HepG2 (cell line): Measurements from ENCODE around the gene SPINK6. TPM values are rescaled to one million over a fixed set of nuclear protein-coding genes. Genes with fewer than 3 reads are reported as not detected.

ENCODE experiments used
- ATAC-seq: fragments of 200-7000 bp; cut with Tn5 transposase; 3 replicates; pipeline ENCODE4 v1.9.1; 2020; ENCODE audit warnings: mild to moderate bottlenecking, moderate library complexity
- BruUV-seq: library from RNA; stranded (reverse); fragments of 400-500 nt; replicated peaks from 2 replicates; lab custom pipeline; 2021; lab: Mats Ljungman, UMichigan
- CTCF ChIA-PET: fragments of 300-600 bp; formaldehyde crosslinking; extraction: SDS; loops from one replicate; lab custom pipeline; 2021; ENCODE audit warnings: low total read pairs, inconsistent platforms, low intra/inter-chr PET ratio; lab: Yijun Ruan, JAX
- POLR2A ChIA-PET: fragments of 350-600 bp; sonication (Branson Sonifier 250); formaldehyde crosslinking; loops from one replicate; lab custom pipeline; 2020; ENCODE audit warnings: antibody characterized with exemption, inconsistent platforms; lab: Yijun Ruan, JAX
- DNase-seq: peaks from one replicate; pipeline ENCODE4 v3.0.0-alpha.2; 2015; ENCODE audit warnings: low spot score
- FAIRE-seq: peaks from 3 replicates; lab custom pipeline; 2011; peaks lifted over from hg19 to GRCh38; lab: Jason Lieb, UNC
- H2AFZ ChIP-seq: one replicate; pipeline ENCODE4 v1.6.1; 2011; ENCODE audit warnings: low read length, inconsistent platforms
- H3K27ac ChIP-seq: fragments of 300-600 bp; 3 replicates; pipeline ENCODE4 v1.8.0; 2011; ENCODE audit warnings: mixed run types, mild to moderate bottlenecking, mixed read lengths, low read length, inconsistent platforms; ENCODE audit not compliant: insufficient read depth; ENCODE audit errors: extremely low read length
- H3K27me3 ChIP-seq, 2 experiments: fragments of 200-600 bp in 1 of 2; 2 replicates in 1 of 2; 3 replicates in 1 of 2; pipeline versions ENCODE4 v1.6.0 to v1.8.0; 2011; ENCODE audit warnings: low read length in 2 of 2, mild to moderate bottlenecking in 2 of 2, moderate library complexity in 2 of 2, inconsistent platforms in 1 of 2; ENCODE audit not compliant: insufficient read depth in 2 of 2, control insufficient read depth in 1 of 2
- H3K36me3 ChIP-seq, 2 experiments: fragments of 200-600 bp in 1 of 2; replicated peaks in 1 of 2; 2 replicates in 1 of 2; 3 replicates in 1 of 2; pipeline versions ENCODE4 v1.5.1 to v1.8.0; 2011; ENCODE audit warnings: low read length in 2 of 2, inconsistent platforms in 1 of 2; ENCODE audit not compliant: insufficient read depth in 2 of 2, control insufficient read depth in 1 of 2
- H3K4me1 ChIP-seq: 2 replicates; pipeline ENCODE4 v1.5.1; 2012; ENCODE audit warnings: low read length, inconsistent platforms; ENCODE audit not compliant: insufficient read depth
- H3K4me2 ChIP-seq: 2 replicates; pipeline ENCODE4 v1.6.0; 2011; ENCODE audit warnings: low read depth, low read length, inconsistent platforms
- H3K4me3 ChIP-seq, 3 experiments: fragments of 200-600 bp in 1 of 3; sonication (generic), shearing (Covaris generic) in 1 of 3; replicated peaks in 1 of 3; 2 replicates each; pipeline ENCODE4 v1.5.1; 2011 to 2016; ENCODE audit warnings: low read length in 3 of 3, inconsistent platforms in 2 of 3, low read depth in 2 of 3, mild to moderate bottlenecking in 2 of 3, control low read depth in 1 of 3, mixed read lengths in 1 of 3; ENCODE audit not compliant: insufficient read depth in 1 of 3
- H3K79me2 ChIP-seq: one replicate; pipeline ENCODE4 v1.6.1; 2011; ENCODE audit warnings: low read length, inconsistent platforms; ENCODE audit not compliant: insufficient read depth
- H3K9ac ChIP-seq: 2 replicates; pipeline ENCODE4 v1.6.0; 2011; ENCODE audit warnings: mild to moderate bottlenecking, low read depth, low read length, inconsistent platforms; ENCODE audit not compliant: insufficient read depth
- H3K9me3 ChIP-seq: 2 replicates; pipeline ENCODE4 v1.5.1; 2012; ENCODE audit warnings: mild to moderate bottlenecking, low read length
- H4K20me1 ChIP-seq: 2 replicates; pipeline ENCODE4 v1.6.0; 2011; ENCODE audit warnings: inconsistent platforms, mild to moderate bottlenecking, low read length, moderate library complexity; ENCODE audit not compliant: insufficient read depth
- ATF2 ChIP-seq: sonication (generic); formaldehyde crosslinking; IDR thresholded peaks from 2 replicates; pipeline ENCODE4 v1.4.0; 2020; ENCODE audit warnings: missing genetic modification reagents
- CC2D1A ChIP-seq: sonication (generic); formaldehyde crosslinking; IDR thresholded peaks from 2 replicates; pipeline ENCODE4 v1.8.1; 2023; ENCODE audit warnings: mild to moderate bottlenecking, missing genetic modification reagents
- CSRNP2 ChIP-seq: sonication (generic); formaldehyde crosslinking; conservative IDR thresholded peaks from 2 replicates; pipeline ENCODE4 v1.8.0; 2022; ENCODE audit warnings: low read depth, missing genetic modification reagents
- FIP1L1 ChIP-seq: fragments of 200-400 bp; formaldehyde crosslinking; IDR thresholded peaks from 2 replicates; pipeline ENCODE4 v1.6.1; 2018; ENCODE audit warnings: low read depth, mild to moderate bottlenecking, low read length, moderate library complexity, borderline replicate concordance; ENCODE audit not compliant: insufficient read depth
- MYPOP ChIP-seq: sonication (generic); formaldehyde crosslinking; IDR thresholded peaks from 2 replicates; pipeline ENCODE4 v1.8.1; 2023; ENCODE audit warnings: mild to moderate bottlenecking, moderate library complexity, missing genetic modification reagents
- SETDB1 ChIP-seq: sonication (generic); formaldehyde crosslinking; IDR thresholded peaks from 2 replicates; pipeline ENCODE4 v1.5.1; 2020; ENCODE audit warnings: missing genetic modification reagents, mild to moderate bottlenecking, borderline replicate concordance
- SIX4 ChIP-seq: sonication (generic); formaldehyde crosslinking; IDR thresholded peaks from 2 replicates; pipeline ENCODE4 v1.4.0; 2020; ENCODE audit warnings: missing genetic modification reagents
- ZBTB34 ChIP-seq: sonication (generic); formaldehyde crosslinking; IDR thresholded peaks from 2 replicates; pipeline ENCODE4 v1.8.0; 2022; ENCODE audit warnings: mild to moderate bottlenecking, missing genetic modification reagents
- ZBTB39 ChIP-seq: sonication (generic); formaldehyde crosslinking; IDR thresholded peaks from 2 replicates; pipeline ENCODE4 v1.5.0; 2020; ENCODE audit warnings: missing genetic modification reagents
- ZNF333 ChIP-seq: sonication (generic); formaldehyde crosslinking; IDR thresholded peaks from 2 replicates; pipeline ENCODE4 v1.4.0; 2020; ENCODE audit warnings: mild to moderate bottlenecking, missing genetic modification reagents, borderline replicate concordance
- ZNF605 ChIP-seq: sonication (generic); formaldehyde crosslinking; IDR thresholded peaks from 2 replicates; pipeline ENCODE4 v1.8.0; 2022; ENCODE audit warnings: mild to moderate bottlenecking, missing genetic modification reagents
- ZNF709 ChIP-seq: sonication (generic); formaldehyde crosslinking; IDR thresholded peaks from 2 replicates; pipeline ENCODE4 v1.5.0; 2020; ENCODE audit warnings: mild to moderate bottlenecking, missing genetic modification reagents
- ZXDC ChIP-seq: sonication (generic); formaldehyde crosslinking; IDR thresholded peaks from 2 replicates; pipeline ENCODE4 v1.5.0; 2020; ENCODE audit warnings: mild to moderate bottlenecking, missing genetic modification reagents
- WGBS: methylation state at CpG from one replicate; pipeline ENCODE4 v1.1.6; 2017; ENCODE audit warnings: low lambda C conversion rate; 5-methylcytosine and 5-hydroxymethylcytosine counted together
- in situ Hi-C: cut with HindIII; loops from 2 replicates; pipeline ENCODE4 v1.10.0; 2017; ENCODE audit warnings: low pct_unique_long_range_greater_than_20kb; ENCODE audit not compliant: extremely low pct_ligation_motif_present
- intact Hi-C: fragments of 100-400 bp; cut with micrococcal nuclease; formaldehyde crosslinking; loops from one replicate; pipeline ENCODE4 v1.10.0; 2022; ENCODE audit not compliant: unreplicated experiment
- polyA plus RNA-seq, 8 experiments: library from polyadenylated mRNA; depleted of rRNA in 3 of 8; stranded (reverse) in 7 of 8; unstranded in 1 of 8; fragments of >200 nt; fragmentation: Illumina TruSeq in 4 of 8; extraction: Trizol in 4 of 8; gene quantifications; 2 replicates each; pipeline versions ENCODE4 v1.2.1 to v1.2.3, GENCODE V29; 2011 to 2016; ENCODE audit warnings: low read depth in 4 of 8, missing spikeins in 1 of 8, mixed read lengths in 1 of 8; ENCODE audit not compliant: insufficient read depth in 1 of 8
- total RNA-seq, 5 experiments: library from RNA; depleted of rRNA; stranded (reverse); fragments of >200 nt; fragmentation: Illumina TruSeq; extraction: Trizol; gene quantifications; 2 replicates each; pipeline ENCODE4 v1.2.3, GENCODE V29; 2016; ENCODE audit warnings: low read depth in 1 of 5

The SPINK6 gene
- total and polyA plus RNA-seq, 2 of the 13 experiments (the other 11 are each of a cell fraction or from before 2014, with no cell fraction given): not detected

- in situ Hi-C loops: loop anchor here (10.0 kb wide), 1 partner anchor 198 kb away; no protein-coding TSS in a partner anchor
- H2AFZ ChIP-seq: no peak overlapping the region
- no peak overlapping the region for H3K4me2 ChIP-seq
- no peak overlapping the region for H3K4me3 ChIP-seq
- ATAC-seq: no peak
- H3K27me3 ChIP-seq: no peaks in the 10 kb centered on the region
- WGBS: 5% methylated on average over 2 of the region's 2 CpGs
- intact Hi-C loops: loop anchor here (5.0 kb wide), 3 partner anchors 229 to 306 kb away; no protein-coding TSS in a partner anchor
- H3K79me2 ChIP-seq: no peaks in the 10 kb centered on the region
- DNase-seq: no peak
- H3K9me3 ChIP-seq: no peaks in the 10 kb centered on the region
- no peak for TF ChIP-seq SETDB1
- TF ChIP-seq MYPOP: no peak
- no peak for TF ChIP-seq FIP1L1
- no peak for TF ChIP-seq ZBTB34
- no peak for TF ChIP-seq ZNF333 (CRISPR knock-in tag)
- TF ChIP-seq ZBTB39 (CRISPR knock-in tag): no peak
- TF ChIP-seq ZNF605: no peak
- no peak for TF ChIP-seq CC2D1A
- TF ChIP-seq SIX4 (CRISPR knock-in tag): no peak
- no peak for TF ChIP-seq ATF2 (CRISPR knock-in tag)
- no peak for TF ChIP-seq CSRNP2 (CRISPR knock-in tag)
- no peak for TF ChIP-seq ZXDC (CRISPR knock-in tag)
- no peak for TF ChIP-seq ZNF709
- no peaks in the 10 kb centered on the region for H3K36me3 ChIP-seq
- CTCF ChIA-PET: interaction anchor here (1.1 kb wide), 1 partner anchor 555 kb away, joined by 3 read pairs; no protein-coding TSS in a partner anchor
- H3K4me1 ChIP-seq: no peaks in the 10 kb centered on the region
- no peak for FAIRE-seq
- POLR2A ChIA-PET: no interaction called here
- BruUV-seq: no TSS peak
- H4K20me1 ChIP-seq: no peaks in the 10 kb centered on the region
- H3K27ac ChIP-seq: no peak overlapping the region
- no peak overlapping the region for H3K9ac ChIP-seq
Observed at GRCh38 chr5:148176480-148176879, 26.4 kb upstream of the SPINK6 start.
